Lung (tissue), 12 donors: ENCODE data around the gene RNF141. TPM values are rescaled to one million over a fixed set of nuclear protein-coding genes. Genes with fewer than 3 reads are reported as not detected.

Experiments
- ATAC-seq: fragments of 200-7000 bp; cut with Tn5 transposase; one replicate; pipeline ENCODE4 v1.9.1; 2020; ENCODE audit warnings: moderate number of reproducible peaks; ENCODE audit not compliant: insufficient read depth, low FRiP score
- DNase-seq, 3 donors: peaks; one replicate each; pipeline ENCODE4 v3.0.0-alpha.2; 2013 to 2017
- H3K27ac ChIP-seq, 2 donors: one replicate each; pipeline ENCODE4 v1.5.1; 2013; ENCODE audit warnings: mild to moderate bottlenecking in 2 of 2, moderate library complexity in 2 of 2, control low read depth in 1 of 2, inconsistent platforms in 1 of 2, low read depth in 1 of 2, low read length in 1 of 2
- H3K27me3 ChIP-seq, 3 donors: one replicate each; pipeline ENCODE4 v1.5.1; 2013; ENCODE audit warnings: low read length in 2 of 3; ENCODE audit not compliant: control insufficient read depth in 3 of 3, insufficient read depth in 3 of 3
- H3K36me3 ChIP-seq, 4 donors: one replicate each; pipeline ENCODE4 v1.5.1; 2013; ENCODE audit warnings: low read length in 4 of 4, mild to moderate bottlenecking in 1 of 4, moderate library complexity in 1 of 4; ENCODE audit not compliant: control insufficient read depth in 4 of 4, insufficient read depth in 4 of 4
- H3K4me1 ChIP-seq, 5 donors: one replicate each; pipeline ENCODE4 v1.5.1; 2013; ENCODE audit warnings: low read length in 5 of 5, mild to moderate bottlenecking in 2 of 5, moderate library complexity in 1 of 5; ENCODE audit not compliant: control insufficient read depth in 5 of 5, insufficient read depth in 5 of 5
- H3K4me3 ChIP-seq: one replicate; pipeline ENCODE4 v1.5.1; 2013; ENCODE audit warnings: mild to moderate bottlenecking, control low read depth, moderate library complexity
- H3K9ac ChIP-seq, 2 donors: one replicate each; pipeline ENCODE4 v1.5.1; 2013; ENCODE audit warnings: low read length in 2 of 2, control low read depth in 1 of 2; ENCODE audit not compliant: insufficient read depth in 1 of 2
- H3K9me3 ChIP-seq, 4 donors: one replicate each; pipeline ENCODE4 v1.5.1; 2013; ENCODE audit warnings: low read length in 3 of 4, mild to moderate bottlenecking in 1 of 4, moderate library complexity in 1 of 4; ENCODE audit not compliant: control insufficient read depth in 4 of 4, insufficient read depth in 3 of 4
- WGBS, 2 donors: extraction: QIAGEN DNeasy Blood & Tissue Kit; methylation state at CpG; one replicate each; pipeline ENCODE4 v1.1.7; 2013; 5-methylcytosine and 5-hydroxymethylcytosine counted together
- polyA plus RNA-seq, 2 donors: library from polyadenylated mRNA; stranded (reverse); fragments of 200-250 nt; gene quantifications; one replicate each; pipeline ENCODE4 v1.2.1, GENCODE V29; 2013
- total RNA-seq, 2 donors: library from RNA; depleted of rRNA in 1 of 2; stranded (reverse); fragments of >200 nt in 1 of 2; gene quantifications; one replicate each; pipeline ENCODE4 v1.2.1, GENCODE V29; 2014 to 2021
- TF ChIP-seq, protein P1 (sequence below): IDR thresholded peaks from 2 replicates; pipeline ENCODE4 v1.5.1; 2012; ENCODE audit warnings: mild to moderate bottlenecking; ENCODE audit errors: control extremely low read depth, extremely low read depth
- donor health status: control.
- donor health status: control.
- donor health status: Bipolar disorder and iron deficiency.
- donor health status: healthy.
- donor health status: DM: yes; HTN: yes; CAD: no.

Gene RNF141
- total and polyA plus RNA-seq, 4 donors, result 14.8 to 63.8 (median 33.4) TPM

DNA sequence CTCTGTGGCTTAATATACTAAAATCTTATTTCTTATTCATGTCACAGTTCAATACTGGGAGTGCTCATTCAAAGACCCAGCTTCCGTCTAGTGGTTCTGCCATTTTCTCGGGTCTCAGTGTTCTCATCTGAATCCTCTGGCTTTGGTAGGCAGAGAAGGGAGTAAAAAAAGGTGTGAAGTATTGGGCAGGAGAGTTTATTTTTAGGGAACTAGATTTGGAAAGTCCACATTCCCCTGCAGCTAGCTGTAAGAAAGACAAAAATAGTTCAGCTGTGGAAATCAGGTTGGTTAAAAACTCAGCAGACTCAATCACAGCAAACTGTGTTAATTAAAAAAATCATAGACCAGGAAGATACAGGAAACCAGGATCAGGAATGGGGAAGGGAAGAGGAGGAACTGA, 31.5 kb upstream of the RNF141 start:
- no peak overlapping the region for H3K27ac ChIP-seq
- DNase-seq (no peak), ATAC-seq (no peak)
- peaks cover 0 to 16% (median 0%) of the 10 kb centered on the region in 5 donors for H3K4me1 ChIP-seq
- TF ChIP-seq, protein P1, sequence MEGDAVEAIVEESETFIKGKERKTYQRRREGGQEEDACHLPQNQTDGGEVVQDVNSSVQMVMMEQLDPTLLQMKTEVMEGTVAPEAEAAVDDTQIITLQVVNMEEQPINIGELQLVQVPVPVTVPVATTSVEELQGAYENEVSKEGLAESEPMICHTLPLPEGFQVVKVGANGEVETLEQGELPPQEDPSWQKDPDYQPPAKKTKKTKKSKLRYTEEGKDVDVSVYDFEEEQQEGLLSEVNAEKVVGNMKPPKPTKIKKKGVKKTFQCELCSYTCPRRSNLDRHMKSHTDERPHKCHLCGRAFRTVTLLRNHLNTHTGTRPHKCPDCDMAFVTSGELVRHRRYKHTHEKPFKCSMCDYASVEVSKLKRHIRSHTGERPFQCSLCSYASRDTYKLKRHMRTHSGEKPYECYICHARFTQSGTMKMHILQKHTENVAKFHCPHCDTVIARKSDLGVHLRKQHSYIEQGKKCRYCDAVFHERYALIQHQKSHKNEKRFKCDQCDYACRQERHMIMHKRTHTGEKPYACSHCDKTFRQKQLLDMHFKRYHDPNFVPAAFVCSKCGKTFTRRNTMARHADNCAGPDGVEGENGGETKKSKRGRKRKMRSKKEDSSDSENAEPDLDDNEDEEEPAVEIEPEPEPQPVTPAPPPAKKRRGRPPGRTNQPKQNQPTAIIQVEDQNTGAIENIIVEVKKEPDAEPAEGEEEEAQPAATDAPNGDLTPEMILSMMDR, result no peak
- WGBS, 2 donors, result 94 to 99% methylated on average over 2 of the region's 2 CpGs
- no peaks in the 10 kb centered on the region for H3K9me3 ChIP-seq
- H3K36me3 ChIP-seq, result peaks cover 0 to 4% (median 4%) of the 10 kb centered on the region in 4 donors
- no peaks in the 10 kb centered on the region for H3K27me3 ChIP-seq
- no peak overlapping the region for H3K4me3 ChIP-seq
- H3K9ac ChIP-seq, result no peak overlapping the region

GRCh38 chr11:10568486-10568941, 27.5 kb upstream of the RNF141 start, which contains the start of gene LYVE1:
LYVE1 (minus strand) TSS chr11:10568665; CDS start chr11:10568532, 133 bp downstream.
- Histone ChIP-seq H3K27ac (peak within 1 kb of the TSS in 1 of 2 donors; percentile 70), H3K36me3 (no peaks in the 10 kb centered on the region), H3K4me3 (peak within 1 kb of the TSS; percentile 42), H3K27me3 (no peaks in the 10 kb centered on the region), H3K4me1 (peaks cover 0 to 16% (median 0%) of the 10 kb centered on the region in 5 donors), H3K9me3 (no peaks in the 10 kb centered on the region), H3K9ac (no peak within 1 kb of the TSS)
- 67 to 81% methylated on average over 7 of the region's 7 CpGs for WGBS, 2 donors
- TF ChIP-seq, protein P1, result no peak
- ATAC-seq (peak; percentile 53), DNase-seq (peak; percentile 23 to 70 (median 55))

DNA sequence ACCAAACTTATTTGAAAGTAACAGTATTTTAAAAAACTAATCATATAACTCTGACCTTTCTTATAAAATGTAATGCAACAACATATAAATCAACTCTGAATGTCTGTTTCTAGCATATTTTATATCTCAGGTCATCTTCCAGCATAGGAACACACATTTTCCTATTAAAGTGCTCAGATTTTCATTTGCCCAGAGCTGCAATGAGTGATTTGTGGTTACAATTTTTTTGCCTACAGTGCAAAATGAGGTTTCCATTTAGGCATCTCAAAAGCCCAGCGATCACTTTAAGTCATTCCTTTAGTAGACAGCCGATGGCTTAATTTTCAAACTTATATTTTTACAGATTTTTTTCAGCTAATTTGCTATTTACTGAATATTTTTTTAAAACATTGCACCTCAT, 26.5 kb upstream of the RNF141 start:
- no peak overlapping the region for H3K27ac ChIP-seq
- no peak overlapping the region for H3K4me3 ChIP-seq

More for the DNA sequence above, 26.5 kb upstream of the RNF141 start:
- no peaks in the 10 kb centered on the region for H3K27me3 ChIP-seq
- no peaks in the 10 kb centered on the region for H3K36me3 ChIP-seq
- DNase-seq (no peak), ATAC-seq (no peak)
- 87 to 91% methylated on average over 2 of the region's 2 CpGs for whole genome bisulfite sequencing, 2 donors
- H3K9ac ChIP-seq, result no peak overlapping the region
- H3K4me1 ChIP-seq, result peaks cover 0 to 8% (median 0%) of the 10 kb centered on the region in 5 donors
- TF ChIP-seq, protein P1, result no peak
- no peaks in the 10 kb centered on the region for H3K9me3 ChIP-seq
